Erythroblast (primary cell): ENCODE results near the gene PDLIM7.

Experiments used
- GATA1 ChIP-seq: IDR thresholded peaks from 2 replicates; pipeline ENCODE4 v1.6.1; 2011; ENCODE audit warnings: low read depth, mild to moderate bottlenecking, control low read depth, low read length, moderate library complexity
- POLR2A ChIP-seq: IDR thresholded peaks from 2 replicates; pipeline ENCODE4 v1.6.1; 2011; ENCODE audit warnings: mild to moderate bottlenecking, low read length

DNA sequence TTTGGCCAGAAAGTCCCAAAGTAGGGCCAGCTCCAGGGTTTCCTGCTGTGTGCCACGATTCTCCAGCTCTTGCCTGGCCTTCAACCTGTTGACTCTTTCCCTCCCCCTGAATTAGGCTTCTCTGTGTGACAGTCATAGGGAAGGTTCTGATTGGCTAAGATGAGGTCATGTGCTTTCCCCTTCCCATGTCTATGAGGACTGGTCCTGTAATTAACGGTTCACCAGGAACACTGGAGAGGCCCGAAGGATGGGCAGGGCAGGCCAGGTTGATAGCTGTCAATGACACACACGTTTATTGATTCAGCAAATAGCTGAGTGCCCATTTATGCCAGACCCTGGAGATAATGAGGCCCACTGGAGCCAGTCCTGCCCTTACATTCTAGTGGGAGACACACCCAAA lies 59.8 kb downstream of the PDLIM7 start:
- TF ChIP-seq POLR2A (no peak), GATA1 (no peak)
